HepG2 (cell line): Measurements from ENCODE around the gene NMNAT1. TPM values are rescaled to one million over a fixed set of nuclear protein-coding genes. Genes with fewer than 3 reads are reported as not detected.

Experiments used
- ELF4 ChIP-seq: sonication (generic); formaldehyde crosslinking; IDR thresholded peaks from 2 replicates; pipeline ENCODE4 v1.5.0; 2020; ENCODE audit warnings: missing genetic modification reagents, mild to moderate bottlenecking, moderate library complexity, borderline replicate concordance
- MATR3 ChIP-seq: sonication (generic); formaldehyde crosslinking; IDR thresholded peaks from 2 replicates; pipeline ENCODE4 v1.4.0; 2020; ENCODE audit warnings: missing genetic modification reagents
- NR2C2 ChIP-seq: sonication (generic); formaldehyde crosslinking; IDR thresholded peaks from 2 replicates; pipeline ENCODE4 v1.4.0; 2020; ENCODE audit warnings: missing genetic modification reagents, mild to moderate bottlenecking, moderate library complexity, borderline replicate concordance
- polyA plus RNA-seq, 8 experiments: library from polyadenylated mRNA; depleted of rRNA in 3 of 8; stranded (reverse) in 7 of 8; unstranded in 1 of 8; fragments of >200 nt; fragmentation: Illumina TruSeq in 4 of 8; extraction: Trizol in 4 of 8; gene quantifications; 2 replicates each; pipeline versions ENCODE4 v1.2.1 to v1.2.3, GENCODE V29; 2011 to 2016; ENCODE audit warnings: low read depth in 4 of 8, missing spikeins in 1 of 8, mixed read lengths in 1 of 8; ENCODE audit not compliant: insufficient read depth in 1 of 8
- total RNA-seq, 5 experiments: library from RNA; depleted of rRNA; stranded (reverse); fragments of >200 nt; fragmentation: Illumina TruSeq; extraction: Trizol; gene quantifications; 2 replicates each; pipeline ENCODE4 v1.2.3, GENCODE V29; 2016; ENCODE audit warnings: low read depth in 1 of 5
- TF ChIP-seq, protein P1 (sequence below): sonication (generic); formaldehyde crosslinking; IDR thresholded peaks from 2 replicates; pipeline ENCODE4 v1.4.0; 2020; ENCODE audit warnings: missing genetic modification reagents, borderline replicate concordance
- TF ChIP-seq, protein P2 (sequence below): sonication (generic); formaldehyde crosslinking; IDR thresholded peaks from 2 replicates; pipeline ENCODE4 v1.9.0; 2022; ENCODE audit warnings: missing genetic modification reagents, mild to moderate bottlenecking, borderline replicate concordance
- TF ChIP-seq, protein P3 (sequence below): sonication (generic); formaldehyde crosslinking; IDR thresholded peaks from 2 replicates; pipeline ENCODE4 v1.5.1; 2020; ENCODE audit warnings: mild to moderate bottlenecking, missing genetic modification reagents, moderate library complexity
- TF ChIP-seq, protein P4 (sequence below), 2 experiments: sonication (generic) in 1 of 2; formaldehyde crosslinking in 1 of 2; IDR thresholded peaks; 2 replicates each; pipeline versions ENCODE4 v1.4.0 to v1.6.1; 2018 to 2020; ENCODE audit warnings: missing genetic modification reagents in 2 of 2, borderline replicate concordance in 1 of 2, low read depth in 1 of 2, mild to moderate bottlenecking in 1 of 2, missing biosample characterization in 1 of 2
- TF ChIP-seq, protein P5 (sequence below): sonication (generic); formaldehyde crosslinking; IDR thresholded peaks from 2 replicates; pipeline ENCODE4 v1.5.0; 2020; ENCODE audit warnings: mild to moderate bottlenecking, missing genetic modification reagents, moderate library complexity

NMNAT1 gene
- total and polyA plus RNA-seq, 2 of the 13 experiments (the other 11 are each of a cell fraction or from before 2014, with no cell fraction given), result 5.6 to 12.2 TPM

DNA sequence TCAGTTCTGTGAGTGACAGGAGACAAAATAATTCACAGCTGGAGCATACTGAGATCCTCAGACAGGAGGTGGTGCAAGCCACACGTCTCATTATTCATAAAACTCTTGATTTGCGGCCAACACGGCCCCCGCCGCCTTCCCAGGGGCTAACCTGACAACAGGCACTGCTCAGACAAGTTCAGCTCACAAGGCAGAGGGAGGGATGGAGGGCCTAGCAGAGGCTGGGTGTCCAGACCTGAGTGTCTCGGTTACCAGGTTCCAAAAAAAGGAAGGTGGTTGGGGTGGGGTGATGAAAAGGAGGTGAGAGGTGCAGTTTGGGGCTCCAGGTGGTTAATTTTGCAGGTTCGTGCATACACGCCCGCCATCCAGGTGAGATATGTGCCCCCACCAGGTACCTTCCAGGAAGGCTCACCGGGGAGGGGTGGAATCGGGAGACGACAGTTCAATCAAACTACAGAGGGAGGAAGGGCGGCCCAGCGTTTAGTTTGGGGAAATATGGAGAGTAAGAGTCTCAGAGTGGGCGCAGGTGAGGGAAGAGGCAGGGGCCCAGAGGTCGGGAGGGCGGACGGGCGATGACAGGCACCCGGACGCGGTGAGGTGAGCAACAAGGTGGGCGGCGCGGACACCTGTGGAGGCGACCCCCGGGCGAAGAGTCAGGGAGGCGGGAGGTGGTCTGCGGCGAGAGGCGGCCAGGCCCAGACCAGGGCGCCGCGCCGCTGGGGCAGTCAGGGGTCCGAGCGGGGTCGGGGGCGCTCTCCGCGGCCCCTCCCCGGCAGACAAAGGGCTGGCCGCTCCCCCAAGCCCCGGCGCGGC is 33.8 kb upstream of the NMNAT1 start (continued):
- TF ChIP-seq, protein P1, sequence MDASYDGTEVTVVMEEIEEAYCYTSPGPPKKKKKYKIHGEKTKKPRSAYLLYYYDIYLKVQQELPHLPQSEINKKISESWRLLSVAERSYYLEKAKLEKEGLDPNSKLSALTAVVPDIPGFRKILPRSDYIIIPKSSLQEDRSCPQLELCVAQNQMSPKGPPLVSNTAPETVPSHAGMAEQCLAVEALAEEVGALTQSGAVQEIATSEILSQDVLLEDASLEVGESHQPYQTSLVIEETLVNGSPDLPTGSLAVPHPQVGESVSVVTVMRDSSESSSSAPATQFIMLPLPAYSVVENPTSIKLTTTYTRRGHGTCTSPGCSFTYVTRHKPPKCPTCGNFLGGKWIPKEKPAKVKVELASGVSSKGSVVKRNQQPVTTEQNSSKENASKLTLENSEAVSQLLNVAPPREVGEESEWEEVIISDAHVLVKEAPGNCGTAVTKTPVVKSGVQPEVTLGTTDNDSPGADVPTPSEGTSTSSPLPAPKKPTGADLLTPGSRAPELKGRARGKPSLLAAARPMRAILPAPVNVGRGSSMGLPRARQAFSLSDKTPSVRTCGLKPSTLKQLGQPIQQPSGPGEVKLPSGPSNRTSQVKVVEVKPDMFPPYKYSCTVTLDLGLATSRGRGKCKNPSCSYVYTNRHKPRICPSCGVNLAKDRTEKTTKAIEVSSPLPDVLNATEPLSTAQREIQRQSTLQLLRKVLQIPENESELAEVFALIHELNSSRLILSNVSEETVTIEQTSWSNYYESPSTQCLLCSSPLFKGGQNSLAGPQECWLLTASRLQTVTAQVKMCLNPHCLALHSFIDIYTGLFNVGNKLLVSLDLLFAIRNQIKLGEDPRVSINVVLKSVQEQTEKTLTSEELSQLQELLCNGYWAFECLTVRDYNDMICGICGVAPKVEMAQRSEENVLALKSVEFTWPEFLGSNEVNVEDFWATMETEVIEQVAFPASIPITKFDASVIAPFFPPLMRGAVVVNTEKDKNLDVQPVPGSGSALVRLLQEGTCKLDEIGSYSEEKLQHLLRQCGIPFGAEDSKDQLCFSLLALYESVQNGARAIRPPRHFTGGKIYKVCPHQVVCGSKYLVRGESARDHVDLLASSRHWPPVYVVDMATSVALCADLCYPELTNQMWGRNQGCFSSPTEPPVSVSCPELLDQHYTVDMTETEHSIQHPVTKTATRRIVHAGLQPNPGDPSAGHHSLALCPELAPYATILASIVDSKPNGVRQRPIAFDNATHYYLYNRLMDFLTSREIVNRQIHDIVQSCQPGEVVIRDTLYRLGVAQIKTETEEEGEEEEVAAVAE (CRISPR knock-in tag), result no peak
- TF ChIP-seq, protein P2, sequence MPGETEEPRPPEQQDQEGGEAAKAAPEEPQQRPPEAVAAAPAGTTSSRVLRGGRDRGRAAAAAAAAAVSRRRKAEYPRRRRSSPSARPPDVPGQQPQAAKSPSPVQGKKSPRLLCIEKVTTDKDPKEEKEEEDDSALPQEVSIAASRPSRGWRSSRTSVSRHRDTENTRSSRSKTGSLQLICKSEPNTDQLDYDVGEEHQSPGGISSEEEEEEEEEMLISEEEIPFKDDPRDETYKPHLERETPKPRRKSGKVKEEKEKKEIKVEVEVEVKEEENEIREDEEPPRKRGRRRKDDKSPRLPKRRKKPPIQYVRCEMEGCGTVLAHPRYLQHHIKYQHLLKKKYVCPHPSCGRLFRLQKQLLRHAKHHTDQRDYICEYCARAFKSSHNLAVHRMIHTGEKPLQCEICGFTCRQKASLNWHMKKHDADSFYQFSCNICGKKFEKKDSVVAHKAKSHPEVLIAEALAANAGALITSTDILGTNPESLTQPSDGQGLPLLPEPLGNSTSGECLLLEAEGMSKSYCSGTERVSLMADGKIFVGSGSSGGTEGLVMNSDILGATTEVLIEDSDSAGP (CRISPR knock-in tag), result peak; percentile 43; the same call in 1 of the 2 replicates
- TF ChIP-seq, protein P3, sequence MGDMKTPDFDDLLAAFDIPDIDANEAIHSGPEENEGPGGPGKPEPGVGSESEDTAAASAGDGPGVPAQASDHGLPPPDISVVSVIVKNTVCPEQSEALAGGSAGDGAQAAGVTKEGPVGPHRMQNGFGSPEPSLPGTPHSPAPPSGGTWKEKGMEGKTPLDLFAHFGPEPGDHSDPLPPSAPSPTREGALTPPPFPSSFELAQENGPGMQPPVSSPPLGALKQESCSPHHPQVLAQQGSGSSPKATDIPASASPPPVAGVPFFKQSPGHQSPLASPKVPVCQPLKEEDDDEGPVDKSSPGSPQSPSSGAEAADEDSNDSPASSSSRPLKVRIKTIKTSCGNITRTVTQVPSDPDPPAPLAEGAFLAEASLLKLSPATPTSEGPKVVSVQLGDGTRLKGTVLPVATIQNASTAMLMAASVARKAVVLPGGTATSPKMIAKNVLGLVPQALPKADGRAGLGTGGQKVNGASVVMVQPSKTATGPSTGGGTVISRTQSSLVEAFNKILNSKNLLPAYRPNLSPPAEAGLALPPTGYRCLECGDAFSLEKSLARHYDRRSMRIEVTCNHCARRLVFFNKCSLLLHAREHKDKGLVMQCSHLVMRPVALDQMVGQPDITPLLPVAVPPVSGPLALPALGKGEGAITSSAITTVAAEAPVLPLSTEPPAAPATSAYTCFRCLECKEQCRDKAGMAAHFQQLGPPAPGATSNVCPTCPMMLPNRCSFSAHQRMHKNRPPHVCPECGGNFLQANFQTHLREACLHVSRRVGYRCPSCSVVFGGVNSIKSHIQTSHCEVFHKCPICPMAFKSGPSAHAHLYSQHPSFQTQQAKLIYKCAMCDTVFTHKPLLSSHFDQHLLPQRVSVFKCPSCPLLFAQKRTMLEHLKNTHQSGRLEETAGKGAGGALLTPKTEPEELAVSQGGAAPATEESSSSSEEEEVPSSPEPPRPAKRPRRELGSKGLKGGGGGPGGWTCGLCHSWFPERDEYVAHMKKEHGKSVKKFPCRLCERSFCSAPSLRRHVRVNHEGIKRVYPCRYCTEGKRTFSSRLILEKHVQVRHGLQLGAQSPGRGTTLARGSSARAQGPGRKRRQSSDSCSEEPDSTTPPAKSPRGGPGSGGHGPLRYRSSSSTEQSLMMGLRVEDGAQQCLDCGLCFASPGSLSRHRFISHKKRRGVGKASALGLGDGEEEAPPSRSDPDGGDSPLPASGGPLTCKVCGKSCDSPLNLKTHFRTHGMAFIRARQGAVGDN (CRISPR knock-in tag), result peak; percentile 22; the same call in 1 of the 2 replicates
- no peak for TF ChIP-seq MATR3 (CRISPR knock-in tag)
- peak; percentile 13; the same call in 1 of the 2 replicates for TF ChIP-seq NR2C2 (CRISPR knock-in tag)
- TF ChIP-seq, protein P4, sequence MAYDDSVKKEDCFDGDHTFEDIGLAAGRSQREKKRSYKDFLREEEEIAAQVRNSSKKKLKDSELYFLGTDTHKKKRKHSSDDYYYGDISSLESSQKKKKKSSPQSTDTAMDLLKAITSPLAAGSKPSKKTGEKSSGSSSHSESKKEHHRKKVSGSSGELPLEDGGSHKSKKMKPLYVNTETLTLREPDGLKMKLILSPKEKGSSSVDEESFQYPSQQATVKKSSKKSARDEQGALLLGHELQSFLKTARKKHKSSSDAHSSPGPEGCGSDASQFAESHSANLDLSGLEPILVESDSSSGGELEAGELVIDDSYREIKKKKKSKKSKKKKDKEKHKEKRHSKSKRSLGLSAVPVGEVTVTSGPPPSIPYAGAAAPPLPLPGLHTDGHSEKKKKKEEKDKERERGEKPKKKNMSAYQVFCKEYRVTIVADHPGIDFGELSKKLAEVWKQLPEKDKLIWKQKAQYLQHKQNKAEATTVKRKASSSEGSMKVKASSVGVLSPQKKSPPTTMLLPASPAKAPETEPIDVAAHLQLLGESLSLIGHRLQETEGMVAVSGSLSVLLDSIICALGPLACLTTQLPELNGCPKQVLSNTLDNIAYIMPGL (CRISPR knock-in tag; IDR thresholded peaks at IDR 0.05; ENCODE audit: borderline replicate concordance in 1 of 2, low read depth in 1 of 2), result peak in 1 of 2 experiments; percentile 21; a peak in 2 of 4 replicates
- no peak for TF ChIP-seq ELF4
- TF ChIP-seq, protein P5, sequence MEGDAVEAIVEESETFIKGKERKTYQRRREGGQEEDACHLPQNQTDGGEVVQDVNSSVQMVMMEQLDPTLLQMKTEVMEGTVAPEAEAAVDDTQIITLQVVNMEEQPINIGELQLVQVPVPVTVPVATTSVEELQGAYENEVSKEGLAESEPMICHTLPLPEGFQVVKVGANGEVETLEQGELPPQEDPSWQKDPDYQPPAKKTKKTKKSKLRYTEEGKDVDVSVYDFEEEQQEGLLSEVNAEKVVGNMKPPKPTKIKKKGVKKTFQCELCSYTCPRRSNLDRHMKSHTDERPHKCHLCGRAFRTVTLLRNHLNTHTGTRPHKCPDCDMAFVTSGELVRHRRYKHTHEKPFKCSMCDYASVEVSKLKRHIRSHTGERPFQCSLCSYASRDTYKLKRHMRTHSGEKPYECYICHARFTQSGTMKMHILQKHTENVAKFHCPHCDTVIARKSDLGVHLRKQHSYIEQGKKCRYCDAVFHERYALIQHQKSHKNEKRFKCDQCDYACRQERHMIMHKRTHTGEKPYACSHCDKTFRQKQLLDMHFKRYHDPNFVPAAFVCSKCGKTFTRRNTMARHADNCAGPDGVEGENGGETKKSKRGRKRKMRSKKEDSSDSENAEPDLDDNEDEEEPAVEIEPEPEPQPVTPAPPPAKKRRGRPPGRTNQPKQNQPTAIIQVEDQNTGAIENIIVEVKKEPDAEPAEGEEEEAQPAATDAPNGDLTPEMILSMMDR (CRISPR knock-in tag), result 0 out of 2 replicates have a peak, but pooled peaks have one; percentile 7
